Neural progenitor cell (in vitro differentiated cells): ENCODE measurements around the gene PIM3.

Experiments
- EZH2phosphoT487 ChIP-seq: fragments of 200-600 bp; sonication (generic); IDR thresholded peaks from 2 replicates; pipeline ENCODE4 v1.6.1; 2017; ENCODE audit warnings: antibody characterized with exemption
- TF ChIP-seq, protein P1 (sequence below): fragments of 200-600 bp; sonication (generic); IDR thresholded peaks from 2 replicates; pipeline ENCODE4 v1.5.1; 2017; ENCODE audit warnings: antibody characterized with exemption, mild to moderate bottlenecking

DNA sequence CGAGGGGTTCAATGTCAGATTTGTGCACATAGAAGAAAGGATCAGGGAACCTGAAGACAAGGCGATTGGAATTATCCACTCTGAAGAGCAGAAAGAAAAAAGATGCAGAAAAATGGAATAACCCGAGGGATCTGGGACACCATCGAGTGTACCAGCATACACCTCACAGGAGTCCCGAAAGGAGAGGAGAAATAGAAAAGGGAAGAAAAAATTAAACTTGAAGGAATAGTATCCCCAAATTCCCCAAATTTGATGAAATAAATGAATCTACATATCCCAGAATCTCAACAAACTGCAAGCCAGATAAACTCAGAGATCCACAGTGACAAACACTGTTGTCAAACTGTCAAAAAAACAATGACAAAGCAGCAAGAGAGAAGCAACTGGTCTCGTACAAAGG lies 30.6 kb downstream of the PIM3 start:
- TF ChIP-seq, protein P1, sequence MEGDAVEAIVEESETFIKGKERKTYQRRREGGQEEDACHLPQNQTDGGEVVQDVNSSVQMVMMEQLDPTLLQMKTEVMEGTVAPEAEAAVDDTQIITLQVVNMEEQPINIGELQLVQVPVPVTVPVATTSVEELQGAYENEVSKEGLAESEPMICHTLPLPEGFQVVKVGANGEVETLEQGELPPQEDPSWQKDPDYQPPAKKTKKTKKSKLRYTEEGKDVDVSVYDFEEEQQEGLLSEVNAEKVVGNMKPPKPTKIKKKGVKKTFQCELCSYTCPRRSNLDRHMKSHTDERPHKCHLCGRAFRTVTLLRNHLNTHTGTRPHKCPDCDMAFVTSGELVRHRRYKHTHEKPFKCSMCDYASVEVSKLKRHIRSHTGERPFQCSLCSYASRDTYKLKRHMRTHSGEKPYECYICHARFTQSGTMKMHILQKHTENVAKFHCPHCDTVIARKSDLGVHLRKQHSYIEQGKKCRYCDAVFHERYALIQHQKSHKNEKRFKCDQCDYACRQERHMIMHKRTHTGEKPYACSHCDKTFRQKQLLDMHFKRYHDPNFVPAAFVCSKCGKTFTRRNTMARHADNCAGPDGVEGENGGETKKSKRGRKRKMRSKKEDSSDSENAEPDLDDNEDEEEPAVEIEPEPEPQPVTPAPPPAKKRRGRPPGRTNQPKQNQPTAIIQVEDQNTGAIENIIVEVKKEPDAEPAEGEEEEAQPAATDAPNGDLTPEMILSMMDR = no peak
- TF ChIP-seq EZH2phosphoT487 = no peak
